Dedifferentiated amniotic fluid mesenchymal stem cell (primary cell): Measurements from ENCODE around the gene LONP2.
"Not testable (repeated sequence)": the region's sequence is repeated elsewhere in the genome, so short reads cannot be mapped to it uniquely, and the experiment has no call there.

Experiments
- DNase-seq: peaks from one replicate; pipeline ENCODE4 v3.0.0-alpha.2; 2016; ENCODE audit errors: extremely low spot score

The LONP2 gene

DNA sequence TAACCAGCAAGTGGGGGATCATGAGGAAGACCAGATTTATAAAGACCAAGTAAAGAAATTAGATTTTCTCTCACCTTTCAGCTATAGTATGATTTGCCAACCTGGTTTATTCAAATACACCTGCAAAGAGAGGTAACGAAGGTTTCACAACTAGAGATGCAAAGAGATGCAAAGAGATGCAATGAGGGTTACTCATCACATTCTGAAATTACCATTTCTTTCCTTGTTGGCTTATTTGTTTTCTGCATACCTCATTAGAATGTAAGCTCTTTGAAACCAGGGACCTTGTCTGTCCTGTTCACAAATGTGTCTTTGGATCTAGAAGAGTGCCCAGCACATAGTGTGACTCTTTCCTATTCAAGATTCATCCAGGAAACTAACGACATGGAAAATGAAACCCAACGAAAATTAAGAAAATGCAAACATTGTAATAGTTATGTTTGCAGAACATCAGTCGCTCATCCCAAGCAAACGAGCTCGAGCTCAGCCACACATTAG lies 9.0 kb upstream of the LONP2 start:
- no peak for DNase-seq

DNA sequence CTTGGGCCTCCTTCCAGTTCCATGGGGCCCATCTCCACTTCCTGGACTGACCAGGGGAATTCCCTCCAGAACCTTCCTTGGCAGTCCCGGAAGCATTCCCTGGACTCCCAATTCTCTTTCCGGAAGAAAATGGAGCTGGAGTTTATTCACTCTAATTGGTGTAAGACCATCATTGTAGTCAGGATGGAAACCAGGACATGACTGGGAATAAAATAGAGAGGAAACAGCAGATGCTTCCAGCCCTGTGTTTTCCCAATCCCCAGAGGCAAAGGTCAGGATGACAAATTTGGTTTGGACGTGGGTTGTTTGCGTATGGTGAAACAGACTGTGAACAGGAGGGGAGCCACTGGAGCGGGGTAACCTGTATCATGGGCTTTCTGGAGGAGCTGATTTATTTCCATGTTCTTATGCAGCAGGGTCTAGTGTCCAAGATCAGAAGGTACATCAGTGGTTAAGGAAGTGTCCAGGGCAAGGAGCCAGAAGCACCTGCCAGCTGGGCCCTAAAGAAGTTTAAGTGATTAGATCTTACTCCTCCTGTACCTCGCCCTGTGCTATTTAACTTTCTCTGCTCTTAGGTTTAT lies 8.5 kb upstream of the LONP2 start:
- no peak for DNase-seq

DNA sequence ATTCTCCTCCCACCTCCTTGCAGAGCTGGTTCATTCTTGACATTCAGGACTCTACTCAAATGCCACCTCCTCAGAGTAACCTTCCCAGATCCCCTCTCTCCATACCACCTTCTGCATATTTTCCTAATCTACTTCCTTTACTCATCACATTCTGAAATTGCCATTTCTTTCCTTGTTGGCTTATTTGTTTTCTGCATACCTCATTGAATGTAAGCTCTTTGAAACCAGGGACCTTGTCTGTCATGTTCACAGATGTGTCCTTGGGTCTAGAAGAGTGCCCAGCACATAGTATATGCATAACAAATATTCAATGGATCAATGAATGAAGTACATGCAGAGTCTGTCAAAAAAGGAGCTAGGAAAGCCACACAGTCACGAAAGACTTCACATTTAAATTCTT lies 7.8 kb upstream of the LONP2 start:
- DNase-seq: no peak

DNA sequence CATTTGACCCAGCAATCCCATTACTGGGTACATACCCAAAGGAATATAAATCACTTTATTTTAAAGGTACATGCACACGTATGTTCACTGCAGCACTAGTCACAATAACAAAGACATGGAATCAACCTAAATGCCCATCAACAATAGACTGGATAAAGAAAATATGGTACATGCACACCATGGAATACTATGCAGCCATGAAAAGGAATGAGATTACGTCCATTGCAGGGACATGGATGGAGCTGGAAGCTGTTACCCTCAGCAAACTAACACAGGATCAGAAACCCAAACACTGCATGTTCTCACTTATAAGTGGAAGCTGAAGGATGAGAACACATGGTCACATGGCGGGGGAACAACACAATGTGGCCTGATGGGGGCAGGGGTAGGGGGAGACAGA lies 4.0 kb upstream of the LONP2 start:
- not testable (repeated sequence) for DNase-seq

DNA sequence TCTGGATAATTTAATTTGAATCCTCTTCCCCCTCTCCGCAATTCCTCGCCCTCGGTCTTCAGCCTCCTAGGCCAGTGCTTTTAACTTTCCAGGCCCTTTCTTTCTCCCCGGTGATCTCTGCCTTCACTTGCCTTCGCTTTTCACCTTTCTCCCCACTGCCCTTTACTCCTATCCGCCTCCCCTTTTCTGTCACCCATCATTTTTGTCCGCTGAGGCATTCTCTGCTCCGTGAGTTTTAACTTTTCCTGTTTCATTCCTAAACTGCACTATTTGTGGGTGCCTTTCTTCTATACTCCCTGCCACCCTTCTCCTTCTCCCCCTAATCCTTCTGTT lies 729 bp downstream of the LONP2 start:
- DNase-seq: no peak

DNA sequence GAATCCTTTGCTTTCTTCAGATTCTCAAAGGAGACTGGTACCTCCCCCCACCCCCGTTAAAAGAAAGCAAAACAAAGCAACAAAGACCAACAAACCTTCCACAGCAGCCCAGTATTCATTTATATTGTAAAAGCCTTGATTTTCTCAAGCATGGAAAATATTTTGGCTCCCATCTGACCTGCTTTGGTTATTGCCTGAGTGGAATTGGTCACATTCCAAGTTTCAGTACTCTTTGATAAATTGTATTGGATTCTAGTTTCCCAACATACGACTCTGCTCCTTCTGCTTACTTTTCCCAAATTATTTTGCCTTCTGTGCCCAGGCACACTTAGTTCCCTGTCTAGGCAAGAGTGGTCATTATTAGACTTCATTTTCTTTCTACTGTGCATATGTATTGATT lies 2.0 kb downstream of the LONP2 start:
- DNase-seq: no peak

DNA sequence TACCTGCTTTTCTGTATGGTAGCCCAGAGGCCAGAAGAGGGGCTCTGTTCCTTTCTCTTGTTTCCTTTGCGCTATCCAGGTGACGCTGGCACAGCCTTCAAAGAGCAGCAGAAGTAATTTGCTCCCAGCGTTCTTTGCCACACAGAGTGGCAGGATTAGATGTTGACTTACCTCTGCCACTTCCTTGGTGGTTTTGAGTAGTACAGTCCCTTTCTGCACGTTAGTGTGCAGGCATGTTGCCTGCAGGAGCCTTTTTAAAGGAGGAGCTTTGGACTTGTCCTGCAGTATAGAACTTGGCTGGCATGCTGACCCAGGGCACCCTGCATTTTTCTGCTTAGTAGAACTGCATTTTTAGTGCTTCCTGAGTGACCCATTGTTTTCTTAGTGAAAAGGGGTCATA lies 3.2 kb downstream of the LONP2 start, which contains the start of gene ABCC11:
Gene ABCC11 (minus strand): TSS at position 229 of the 400 bp plus-strand sequence. CDS start 15,618 bp downstream, outside the sequence.
- no peak for DNase-seq

DNA sequence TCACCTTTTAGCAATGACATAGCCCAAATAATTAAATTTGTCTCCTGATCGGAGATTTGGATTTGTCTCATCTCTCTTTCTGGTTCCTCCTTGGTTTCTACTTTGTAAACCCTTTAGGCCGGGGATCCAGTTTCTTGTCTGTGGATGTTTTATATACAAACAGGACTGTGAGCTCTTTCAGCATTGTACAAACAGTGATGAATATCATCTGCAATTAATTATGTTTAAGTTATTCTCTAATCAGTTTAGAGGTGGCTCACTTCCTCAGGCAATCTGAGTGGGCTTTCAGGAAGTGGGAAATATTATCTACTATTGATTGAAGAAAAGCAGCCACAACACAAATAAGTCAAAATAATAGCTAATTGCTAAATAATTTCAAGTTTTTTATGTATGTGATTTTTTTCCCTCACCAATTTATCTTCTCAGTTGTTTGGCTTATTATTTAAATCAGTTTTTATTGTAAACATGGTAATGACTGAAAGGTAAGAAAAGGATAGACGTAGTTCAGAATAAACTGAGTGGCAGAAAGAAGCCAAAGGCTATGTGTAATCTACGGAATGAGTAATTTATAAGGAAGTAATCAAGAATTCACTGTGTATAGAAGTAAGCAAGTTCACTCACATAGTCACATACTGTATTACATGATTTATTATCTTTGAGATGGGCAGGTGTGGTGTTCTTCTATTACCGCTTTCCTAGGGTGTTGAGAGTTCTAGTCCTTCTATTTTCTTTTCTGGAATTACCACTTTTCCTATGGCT lies 6.6 kb downstream of the LONP2 start:
- DNase-seq: no peak

DNA sequence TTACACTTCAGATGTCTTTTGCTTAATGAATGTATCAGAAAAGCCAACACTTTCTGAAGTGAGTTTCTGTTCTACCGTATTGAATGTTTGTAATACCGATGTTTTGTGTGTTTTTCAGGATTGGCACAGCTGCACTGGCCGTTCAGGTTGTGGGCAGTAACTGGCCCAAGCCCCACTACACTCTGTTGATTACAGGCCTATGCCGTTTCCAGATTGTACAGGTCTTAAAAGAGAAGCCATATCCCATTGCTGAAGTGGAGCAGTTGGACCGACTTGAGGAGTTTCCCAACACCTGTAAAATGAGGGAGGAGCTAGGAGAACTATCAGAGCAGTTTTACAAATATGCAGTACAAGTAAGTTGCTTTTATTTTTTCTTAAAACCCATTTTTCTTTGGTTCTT lies 7.9 kb downstream of the LONP2 start:
- no peak for DNase-seq

DNA sequence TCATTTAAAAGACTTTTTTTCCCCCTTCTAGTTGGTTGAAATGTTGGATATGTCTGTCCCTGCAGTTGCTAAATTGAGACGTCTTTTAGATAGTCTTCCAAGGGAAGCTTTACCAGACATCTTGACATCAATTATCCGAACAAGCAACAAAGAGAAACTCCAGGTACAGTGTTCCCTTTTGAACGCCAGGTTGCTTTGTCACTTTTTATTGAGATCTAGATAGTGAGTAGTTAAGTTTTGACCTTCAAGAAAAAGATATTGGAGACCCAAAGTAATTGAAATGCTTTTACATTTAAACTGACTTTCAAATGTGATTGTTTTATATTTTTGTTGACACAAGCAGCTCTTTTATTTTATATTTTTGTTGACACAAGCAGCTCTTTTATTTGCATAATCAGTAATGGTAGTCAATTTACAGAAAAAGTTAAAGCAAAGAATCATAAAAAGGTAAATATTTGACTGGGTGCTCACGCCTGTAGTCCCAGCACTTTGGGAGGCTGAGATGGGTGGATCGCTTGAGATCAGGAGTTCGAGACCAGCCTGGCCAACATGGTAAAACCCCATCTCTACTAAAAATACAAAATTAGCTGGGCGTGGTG lies 12.6 kb downstream of the LONP2 start:
- DNase-seq: no peak

DNA sequence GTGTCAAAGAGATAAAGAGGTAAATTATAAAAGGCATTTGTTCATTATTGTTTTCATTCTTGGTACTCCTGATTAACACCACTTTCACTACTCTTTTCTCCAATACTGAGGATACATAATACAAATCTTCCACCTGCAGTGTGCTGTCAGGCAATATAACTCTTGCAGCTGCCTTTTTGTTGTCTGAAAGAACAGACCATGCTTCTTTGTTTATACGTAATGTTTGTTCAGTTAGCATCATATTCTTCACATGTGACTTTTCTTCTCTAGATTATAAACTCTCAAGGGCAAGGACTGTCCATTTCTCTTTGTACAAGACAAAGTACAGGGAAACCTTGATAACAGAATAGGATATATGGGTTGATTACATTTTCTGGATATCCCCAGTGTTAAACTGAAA lies 17.5 kb downstream of the LONP2 start:
- no peak for DNase-seq

DNA sequence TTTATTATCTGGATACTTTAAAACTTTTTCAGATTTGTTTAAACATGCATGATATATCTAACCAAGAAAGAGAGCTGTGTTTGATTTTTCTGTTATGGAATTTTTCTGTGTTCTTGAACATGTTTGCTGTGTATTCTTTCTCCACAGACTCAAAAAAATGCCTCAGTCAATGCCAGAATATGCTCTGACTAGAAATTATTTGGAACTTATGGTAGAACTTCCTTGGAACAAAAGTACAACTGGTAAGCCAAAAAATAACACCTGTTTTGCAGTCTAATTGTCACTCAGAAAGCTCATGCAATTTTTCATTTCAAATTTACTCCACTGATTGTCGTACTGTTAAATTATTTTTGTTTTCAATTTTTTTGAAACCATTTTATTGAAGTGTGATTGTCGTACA lies 18.5 kb downstream of the LONP2 start:
- DNase-seq: no peak

DNA sequence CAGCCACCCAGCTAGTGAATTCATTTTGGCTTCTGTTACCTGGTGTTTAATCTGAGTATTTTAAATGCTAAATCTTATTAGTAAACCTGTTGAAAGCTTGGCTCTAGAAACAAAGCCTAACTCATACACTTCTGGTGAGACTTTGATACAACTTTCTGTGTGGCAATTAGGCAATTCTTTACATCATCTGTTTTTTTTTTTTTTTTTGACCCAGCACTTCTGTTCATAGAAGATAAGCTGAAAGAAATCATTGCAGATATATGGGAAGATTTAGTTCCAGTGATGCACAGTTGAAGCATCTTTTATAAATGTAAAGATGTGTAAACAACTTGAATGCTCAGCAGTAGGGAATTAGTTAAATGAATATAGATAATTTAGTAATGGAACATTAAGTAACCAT lies 24.9 kb downstream of the LONP2 start:
- DNase-seq: no peak

DNA sequence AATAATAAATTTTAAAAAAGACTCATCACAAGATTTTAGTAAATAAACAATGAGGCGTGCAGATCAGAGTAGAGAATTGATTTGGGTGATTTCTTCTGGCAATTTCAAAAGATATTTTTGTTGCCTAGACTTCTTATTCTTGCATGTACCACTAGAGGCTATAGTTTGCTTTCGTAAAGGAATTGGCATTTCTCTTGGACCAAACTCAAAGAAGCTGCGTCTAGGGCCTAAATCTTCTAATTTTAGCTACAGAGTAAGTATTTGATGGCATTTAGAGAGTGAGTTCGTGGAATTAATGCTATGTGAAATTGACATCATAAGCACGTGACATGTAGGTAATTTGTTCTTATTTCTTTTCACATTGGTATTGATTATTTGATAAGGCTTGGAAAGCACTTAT lies 27.6 kb downstream of the LONP2 start:
- DNase-seq: peak; percentile 59

DNA sequence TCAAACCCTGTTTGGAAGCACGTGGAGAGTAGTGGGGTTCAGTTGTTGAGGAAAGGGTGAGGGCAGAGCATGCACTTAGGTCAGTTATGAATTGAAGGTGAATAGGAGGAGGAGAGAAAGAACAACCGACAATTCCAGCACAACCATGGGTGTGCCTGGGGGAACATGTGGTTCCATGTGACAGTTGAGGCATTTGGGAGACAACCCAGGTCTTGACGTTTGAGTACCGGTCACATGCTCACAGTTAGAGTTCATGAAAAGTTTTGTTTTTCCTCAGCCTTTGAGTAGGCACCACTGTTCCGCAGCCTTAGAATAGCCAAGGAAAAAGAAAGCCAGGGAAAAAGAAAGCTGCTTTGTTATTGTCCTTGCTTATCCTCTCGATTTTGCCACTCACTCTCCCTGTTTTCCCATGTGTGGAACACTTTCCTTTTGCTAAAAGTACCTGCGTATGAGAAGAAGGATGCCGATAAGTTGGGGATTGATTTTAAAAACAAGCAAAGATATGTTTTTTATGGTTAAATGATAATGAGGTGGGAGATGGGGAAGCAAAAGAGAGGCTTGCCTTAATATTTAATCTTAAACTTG lies 28.8 kb downstream of the LONP2 start:
- no peak for DNase-seq

DNA sequence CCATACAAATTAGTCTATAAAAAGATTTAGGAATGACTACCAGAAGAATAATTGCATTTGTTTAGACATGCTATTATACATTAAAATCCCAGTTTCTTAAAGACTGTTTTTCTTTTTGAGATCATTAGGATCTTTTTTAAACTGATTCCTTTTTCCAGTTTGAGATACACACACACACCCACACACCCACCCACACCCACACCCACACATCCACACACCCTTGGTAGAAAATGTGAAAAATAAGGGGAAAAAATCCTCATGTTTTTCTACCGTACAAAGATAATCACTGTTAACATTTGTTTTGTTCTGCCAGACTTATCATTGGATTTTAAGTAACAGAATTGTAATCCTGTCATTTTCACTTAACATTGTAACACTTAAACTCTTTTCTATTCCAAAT lies 30.4 kb downstream of the LONP2 start:
- no peak for DNase-seq

DNA sequence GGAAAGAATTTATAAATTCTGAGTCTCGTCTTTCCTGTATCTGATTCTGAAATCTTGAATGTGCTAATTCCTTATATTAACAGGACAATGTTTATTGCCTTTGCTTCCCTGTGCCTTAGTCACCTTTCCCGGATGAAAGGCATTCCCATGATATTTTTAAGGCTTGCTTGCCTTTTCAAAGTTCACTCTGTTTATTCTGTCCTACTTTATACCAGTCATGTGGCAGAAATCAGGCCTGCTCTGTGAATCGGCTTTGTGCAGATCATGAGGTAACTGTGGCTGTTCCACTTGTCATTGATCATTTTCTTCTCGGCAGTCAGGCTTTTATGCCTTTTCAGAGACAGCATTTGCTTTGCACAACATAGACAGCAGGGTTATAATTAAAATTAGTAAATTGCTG lies 32.0 kb downstream of the LONP2 start:
- DNase-seq: no peak

DNA sequence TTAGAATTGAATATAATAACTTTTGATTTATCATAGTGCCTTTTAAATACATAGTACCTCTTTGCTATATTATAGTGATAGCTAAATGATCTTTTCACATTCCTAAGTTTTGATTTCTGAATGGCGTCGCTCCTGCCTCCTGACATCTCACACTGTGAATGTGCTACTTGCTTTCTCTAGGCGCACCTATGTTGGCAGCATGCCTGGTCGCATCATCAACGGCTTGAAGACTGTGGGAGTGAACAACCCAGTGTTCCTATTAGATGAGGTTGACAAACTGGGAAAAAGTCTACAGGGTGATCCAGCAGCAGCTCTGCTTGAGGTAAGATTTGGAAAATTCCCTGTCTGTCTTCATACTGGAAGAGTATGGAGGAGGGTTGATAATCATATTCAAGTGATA lies 33.1 kb downstream of the LONP2 start:
- no peak for DNase-seq

DNA sequence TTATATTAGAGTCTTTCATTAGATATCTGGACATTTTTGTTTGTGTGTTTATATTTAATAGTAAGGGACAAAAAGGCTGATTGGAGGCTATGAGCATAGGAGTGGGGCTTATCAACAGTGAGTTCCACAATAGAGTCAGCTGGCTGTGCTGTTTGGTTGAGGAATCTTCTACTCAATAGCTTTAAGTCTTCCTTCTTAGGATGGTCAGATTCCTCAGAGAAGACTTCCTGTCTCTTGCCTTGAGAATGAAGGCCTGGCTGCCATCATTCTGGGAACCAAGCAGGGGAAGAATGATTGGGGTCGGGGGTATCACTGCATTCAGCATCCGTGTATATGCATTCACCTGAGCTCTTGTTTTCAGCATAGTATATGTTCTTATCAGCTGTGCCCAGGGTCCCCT lies 35.1 kb downstream of the LONP2 start:
- DNase-seq: no peak

DNA sequence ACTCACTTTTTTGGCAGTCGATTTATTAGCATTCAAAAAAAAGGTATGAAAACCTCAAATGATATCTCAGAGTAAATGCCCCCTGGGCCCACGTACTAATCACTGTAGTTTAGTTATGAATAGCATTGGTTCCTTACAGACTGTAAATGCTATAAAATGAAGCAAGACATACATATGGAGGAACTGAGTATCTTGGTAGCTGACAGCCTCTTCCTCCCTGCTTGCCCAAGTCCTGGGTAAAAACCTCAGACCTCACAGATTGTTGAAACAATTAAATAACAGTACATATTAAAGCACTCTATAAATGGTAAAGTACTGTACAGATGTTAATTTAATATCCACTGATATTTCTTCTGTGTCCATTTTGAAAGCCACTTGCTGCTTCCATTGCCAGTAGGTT lies 36.4 kb downstream of the LONP2 start:
- DNase-seq: no peak

DNA sequence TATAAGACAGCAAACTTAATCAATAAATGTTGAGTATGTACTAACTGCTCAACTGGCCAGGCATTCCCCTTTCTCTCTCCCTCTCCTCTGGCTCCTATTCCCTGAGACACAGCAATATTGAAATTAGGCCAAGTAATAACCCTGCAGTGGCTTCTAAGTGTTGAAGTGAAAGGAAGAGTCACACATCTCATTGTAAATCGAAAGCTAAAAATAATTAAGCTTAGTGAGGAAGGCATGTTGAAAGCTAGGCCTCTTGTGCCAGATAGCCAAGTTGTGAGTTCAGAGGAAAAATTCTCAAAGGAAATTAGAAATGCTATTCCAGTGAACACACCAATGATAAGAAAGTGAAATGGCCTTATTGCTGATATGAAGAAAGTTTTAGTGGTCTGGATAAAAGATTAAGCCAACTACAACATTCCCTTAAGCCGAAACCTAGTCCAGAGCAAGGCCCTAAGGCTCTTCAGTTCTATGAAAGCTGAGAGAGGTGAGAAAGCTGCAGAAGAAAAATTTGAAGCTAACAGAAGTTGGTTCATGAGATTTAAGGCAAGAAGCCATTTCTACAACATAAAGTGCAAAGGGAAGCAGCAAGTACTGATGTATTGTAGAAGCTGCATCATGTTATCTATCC lies 38.6 kb downstream of the LONP2 start:
- DNase-seq: no peak

DNA sequence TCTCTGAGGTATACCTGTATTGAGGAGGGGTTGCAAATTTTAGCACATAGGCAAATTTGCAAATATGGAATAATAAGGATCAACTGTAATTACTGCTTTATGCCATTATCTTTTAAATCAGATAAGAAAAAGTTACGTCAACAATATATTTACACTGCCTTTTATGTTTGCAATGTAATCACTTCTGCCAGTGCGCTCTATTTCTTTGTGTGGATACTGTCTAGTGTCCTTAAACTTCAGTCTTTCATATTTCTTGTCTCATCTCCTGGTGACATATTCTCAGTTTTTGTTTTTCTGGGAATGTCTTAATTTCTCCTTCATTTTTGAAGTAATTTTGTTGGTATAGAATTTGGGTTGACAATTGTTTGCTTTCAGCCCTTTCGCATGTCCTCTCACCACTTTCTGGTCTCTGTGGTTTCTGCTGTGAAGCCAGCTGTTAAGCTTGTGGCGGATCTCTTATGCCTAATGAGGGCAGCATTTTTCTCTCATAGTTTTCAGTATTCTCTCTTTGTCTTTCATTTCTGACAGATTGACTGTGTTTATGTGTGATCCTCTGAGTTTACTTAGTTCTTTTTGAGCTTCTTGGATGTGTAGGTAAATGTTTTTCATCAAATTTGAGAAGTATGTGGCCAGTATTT lies 40.8 kb downstream of the LONP2 start:
- DNase-seq: no peak
